K562 (cell line): ENCODE results near the gene CLIP4. TPM values are rescaled to one million over a fixed set of nuclear protein-coding genes. Genes with fewer than 3 reads are reported as not detected.

ENCODE experiments used
- ATAC-seq: fragments of 200-7000 bp; cut with Tn5 transposase; 3 replicates; pipeline ENCODE4 v1.9.1; 2020; ENCODE audit warnings: moderate library complexity
- BruUV-seq: library from RNA; stranded (reverse); fragments of 400-500 nt; replicated peaks from 2 replicates; lab custom pipeline; 2021; lab: Mats Ljungman, UMichigan
- CTCF ChIA-PET: fragments of 300-600 bp; formaldehyde crosslinking; extraction: SDS; loops from one replicate; lab custom pipeline; 2021; ENCODE audit warnings: low intra/inter-chr PET ratio; lab: Yijun Ruan, JAX
- POLR2A ChIA-PET: fragments of 300-600, 350-650 bp; sonication (Branson Sonifier 250); formaldehyde crosslinking; extraction: SDS; loops from one replicate; lab custom pipeline; 2021; ENCODE audit warnings: antibody characterized with exemption, inconsistent platforms; lab: Yijun Ruan, JAX
- DNase-seq, 4 experiments: peaks; one replicate each; pipeline versions ENCODE4 v3.0.0 to v3.0.0-alpha.2; 2011 to 2018; ENCODE audit warnings: low spot score in 3 of 4, mixed read lengths in 3 of 4; ENCODE audit errors: extremely low read depth in 1 of 4
- FAIRE-seq: peaks from 2 replicates; lab custom pipeline; 2011; peaks lifted over from hg19 to GRCh38; lab: Jason Lieb, UNC
- H2AFZ ChIP-seq: 2 replicates; pipeline ENCODE4 v1.6.0; 2011; ENCODE audit warnings: low read depth, low read length, control low read depth, inconsistent platforms
- H3K27ac ChIP-seq: fragments of 200-600 bp; 3 replicates; pipeline ENCODE4 v1.8.0; 2011; ENCODE audit warnings: low read depth, mild to moderate bottlenecking, control low read depth, inconsistent platforms, low read length, moderate library complexity, mixed read lengths; ENCODE audit errors: extremely low read depth
- H3K27me3 ChIP-seq, 2 experiments: fragments of 300-600 bp in 1 of 2; 2 replicates in 1 of 2; 3 replicates in 1 of 2; pipeline versions ENCODE4 v1.6.0 to v1.8.0; 2011; ENCODE audit warnings: inconsistent platforms in 2 of 2, low read length in 2 of 2, mild to moderate bottlenecking in 1 of 2, mixed read lengths in 1 of 2, moderate library complexity in 1 of 2; ENCODE audit not compliant: control insufficient read depth in 2 of 2, insufficient read depth in 2 of 2
- H3K36me3 ChIP-seq: fragments of 300-600 bp; 3 replicates; pipeline ENCODE4 v1.8.0; 2011; ENCODE audit warnings: mild to moderate bottlenecking, low read length, inconsistent platforms; ENCODE audit not compliant: control insufficient read depth, insufficient read depth
- H3K4me1 ChIP-seq, 2 experiments: fragments of 200-600 bp in 1 of 2; replicated peaks in 1 of 2; 2 replicates in 1 of 2; 3 replicates in 1 of 2; pipeline versions ENCODE4 v1.5.1 to v1.8.0; 2011; ENCODE audit warnings: inconsistent platforms in 2 of 2, low read length in 2 of 2, mild to moderate bottlenecking in 1 of 2, mixed read lengths in 1 of 2, moderate library complexity in 1 of 2; ENCODE audit not compliant: control insufficient read depth in 2 of 2, insufficient read depth in 2 of 2
- H3K4me2 ChIP-seq: 2 replicates; pipeline ENCODE4 v1.6.1; 2011; ENCODE audit warnings: low read length, control low read depth, inconsistent platforms, mixed read lengths; ENCODE audit not compliant: insufficient read depth
- H3K4me3 ChIP-seq: fragments of 200-600 bp; sonication (generic), shearing (Covaris generic); 2 replicates; pipeline ENCODE4 v1.5.1; 2016; ENCODE audit warnings: control low read depth, inconsistent platforms
- H3K79me2 ChIP-seq: fragments of 200-600 bp; 3 replicates; pipeline ENCODE4 v1.8.0; 2011; ENCODE audit warnings: low read length, inconsistent platforms; ENCODE audit not compliant: control insufficient read depth, insufficient read depth
- H3K9ac ChIP-seq, 2 experiments: 2 replicates each; pipeline versions ENCODE4 v1.6.0 to v1.6.1; 2011; ENCODE audit warnings: low read depth in 2 of 2, low read length in 2 of 2, control low read depth in 1 of 2, inconsistent platforms in 1 of 2, mild to moderate bottlenecking in 1 of 2, mixed read lengths in 1 of 2; ENCODE audit not compliant: insufficient read depth in 1 of 2
- H3K9me1 ChIP-seq: one replicate; pipeline ENCODE4 v1.6.0; 2011; ENCODE audit warnings: inconsistent platforms, mild to moderate bottlenecking, low read length, moderate library complexity; ENCODE audit not compliant: control insufficient read depth, insufficient read depth
- H3K9me3 ChIP-seq: replicated peaks from 2 replicates; pipeline ENCODE4 v1.5.1; 2011; ENCODE audit warnings: low read depth, low read length, inconsistent platforms; ENCODE audit not compliant: control insufficient read depth, insufficient read depth
- H4K20me1 ChIP-seq: replicated peaks from 2 replicates; pipeline ENCODE4 v1.6.1; 2011; ENCODE audit warnings: low read length, inconsistent platforms, mixed read lengths; ENCODE audit not compliant: control insufficient read depth, insufficient read depth
- CEBPB ChIP-seq: fragments of 450-650 bp; IDR thresholded peaks from 2 replicates; pipeline ENCODE4 v1.6.1; 2016; ENCODE audit warnings: missing genetic modification characterization, missing compliant biosample characterization
- MEF2A ChIP-seq: IDR thresholded peaks from 2 replicates; pipeline ENCODE4 v1.6.1; 2011; ENCODE audit warnings: low read depth, mild to moderate bottlenecking, low read length, moderate library complexity; ENCODE audit not compliant: control insufficient read depth
- POLR2G ChIP-seq: fragments of 200-400 bp; formaldehyde crosslinking; IDR thresholded peaks from 2 replicates; pipeline ENCODE4 v1.6.1; 2017; ENCODE audit warnings: low read depth, mild to moderate bottlenecking, antibody characterized with exemption, low read length, moderate library complexity
- POLR3G ChIP-seq: IDR thresholded peaks from 2 replicates; pipeline ENCODE4 v1.6.1; 2011; ENCODE audit not compliant: insufficient read length, insufficient replicate concordance; ENCODE audit errors: extremely low read depth
- ZFX ChIP-seq: sonication (generic); formaldehyde crosslinking; IDR thresholded peaks from 2 replicates; pipeline ENCODE4 v1.8.0; 2022; ENCODE audit warnings: mild to moderate bottlenecking, missing genetic modification reagents, moderate library complexity
- ZNF165 ChIP-seq: fragments of 250-450 bp; sonication (Bioruptor Pico); IDR thresholded peaks from 2 replicates; pipeline ENCODE4 v1.4.0; 2020; ENCODE audit warnings: borderline replicate concordance
- ZNF644 ChIP-seq: fragments of 200-800 bp; sonication (Bioruptor generic); IDR thresholded peaks from 2 replicates; pipeline ENCODE4 v1.6.1; 2016; ENCODE audit warnings: low read depth, missing genetic modification characterization, missing compliant biosample characterization
- WGBS: fragments of 100-300 bp; shearing (Covaris generic); methylation state at CpG from one replicate; pipeline ENCODE4 v1.1.6; 2016; ENCODE audit warnings: low coverage, mixed read lengths; ENCODE audit not compliant: insufficient coverage; ENCODE audit errors: missing lambda C conversion rate; 5-methylcytosine and 5-hydroxymethylcytosine counted together
- in situ Hi-C: fragments of 300-500 bp; cut with MboI; formaldehyde crosslinking; loops from 4 replicates; pipeline ENCODE4 v1.15.0; 2018; ENCODE audit warnings: inconsistent platforms, mixed read lengths
- intact Hi-C: fragments of 100-400 bp; cut with micrococcal nuclease; formaldehyde crosslinking; loops from 2 replicates; pipeline ENCODE4 v1.14.2; 2022
- polyA plus RNA-seq, 8 experiments: library from polyadenylated mRNA; depleted of rRNA in 4 of 8; stranded (reverse) in 5 of 8; unstranded in 3 of 8; fragments of >200 nt; fragmentation: Nextera tagmentation in 2 of 8; fragmentation: Illumina TruSeq in 1 of 8; extraction: Ambion mirVana in 2 of 8; extraction: Trizol in 1 of 8; gene quantifications; 2 replicates each; pipeline versions ENCODE4 v1.2.1 to v1.2.3, GENCODE V29; 2011 to 2014; ENCODE audit warnings: inconsistent platforms in 1 of 8, missing spikeins in 1 of 8
- total RNA-seq, 7 experiments: library from RNA; depleted of rRNA in 6 of 7; stranded (reverse); fragments of >200 nt in 6 of 7; fragmentation: Illumina TruSeq in 2 of 7; extraction: Trizol in 2 of 7; gene quantifications; 2 replicates each; pipeline versions ENCODE4 v1.2.1 to v1.2.3, GENCODE V29; 2011 to 2021; ENCODE audit warnings: low replicate concordance in 1 of 7
- TF ChIP-seq, protein P1 (sequence below): fragments of 450-650 bp; formaldehyde crosslinking; IDR thresholded peaks from 2 replicates; pipeline ENCODE4 v1.4.0; 2020; ENCODE audit warnings: mild to moderate bottlenecking, moderate library complexity
- TF ChIP-seq, protein P2 (sequence below): fragments of 450-650 bp; IDR thresholded peaks from one replicate; pipeline ENCODE4 v1.6.1; 2018; ENCODE audit warnings: mild to moderate bottlenecking, moderate library complexity; ENCODE audit not compliant: partially characterized antibody
- TF ChIP-seq, protein P3 (sequence below): sonication (generic); formaldehyde crosslinking; IDR thresholded peaks from 2 replicates; pipeline ENCODE4 v1.8.1; 2023; ENCODE audit warnings: mild to moderate bottlenecking, missing genetic modification reagents
- TF ChIP-seq, protein P4 (sequence below): fragments of 250-450 bp; sonication (Bioruptor Pico); IDR thresholded peaks from 2 replicates; pipeline ENCODE4 v1.5.0; 2021; ENCODE audit warnings: mild to moderate bottlenecking, moderate library complexity

CLIP4 gene
- total and polyA plus RNA-seq, 9 of the 15 experiments (the other 6 are each of a cell fraction or from before 2014, with no cell fraction given), result 0.03 to 0.38 (median 0.13) TPM; not detected in 5

DNA sequence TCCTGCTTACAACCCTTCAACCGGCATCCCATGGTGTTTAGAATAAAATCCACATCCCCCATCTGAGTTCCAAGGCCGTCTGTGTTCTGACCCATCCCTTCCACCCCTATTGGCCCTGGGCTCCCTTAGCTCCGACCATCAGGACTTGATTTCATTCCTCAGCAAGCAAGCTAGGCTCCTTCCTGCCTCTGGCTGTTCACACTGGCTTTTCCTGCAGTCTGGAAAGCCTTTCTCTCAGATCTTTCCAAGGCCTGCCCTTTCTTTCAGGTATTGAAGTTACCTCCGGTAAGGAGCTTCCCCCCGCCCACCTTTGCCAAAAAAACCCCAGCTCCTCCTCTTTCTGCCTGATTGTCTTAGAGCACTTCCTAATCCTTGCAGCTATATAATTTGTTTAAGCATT, 86.8 kb downstream of the CLIP4 start:
- intact Hi-C loops, result no loop called here
- H3K4me2 ChIP-seq, result no peak overlapping the region
- H3K4me1 ChIP-seq, result no peaks in the 10 kb centered on the region
- FAIRE-seq (no peak), ATAC-seq (no peak), DNase-seq (no peak)
- ChIA-PET CTCF (no interaction called here), POLR2A (interaction anchor here (0.5 to 1.2 kb wide), 3 partner anchors 8 to 124 kb away, joined by 3 read pairs; no protein-coding TSS in a partner anchor)
- in situ Hi-C loops, result loop anchor here (5.0 to 10.0 kb wide), 2 partner anchors 245 to 367 kb away; no protein-coding TSS in a partner anchor
- H3K79me2 ChIP-seq, result no peaks in the 10 kb centered on the region
- H3K9me1 ChIP-seq, result no peaks in the 10 kb centered on the region
- H4K20me1 ChIP-seq, result no peaks in the 10 kb centered on the region
- H3K27ac ChIP-seq, result no peak overlapping the region
- WGBS, result 7% methylated on average over 5 of the region's 5 CpGs
- no TSS peak for BruUV-seq
- H3K4me3 ChIP-seq, result no peak overlapping the region
- TF ChIP-seq, protein P1, sequence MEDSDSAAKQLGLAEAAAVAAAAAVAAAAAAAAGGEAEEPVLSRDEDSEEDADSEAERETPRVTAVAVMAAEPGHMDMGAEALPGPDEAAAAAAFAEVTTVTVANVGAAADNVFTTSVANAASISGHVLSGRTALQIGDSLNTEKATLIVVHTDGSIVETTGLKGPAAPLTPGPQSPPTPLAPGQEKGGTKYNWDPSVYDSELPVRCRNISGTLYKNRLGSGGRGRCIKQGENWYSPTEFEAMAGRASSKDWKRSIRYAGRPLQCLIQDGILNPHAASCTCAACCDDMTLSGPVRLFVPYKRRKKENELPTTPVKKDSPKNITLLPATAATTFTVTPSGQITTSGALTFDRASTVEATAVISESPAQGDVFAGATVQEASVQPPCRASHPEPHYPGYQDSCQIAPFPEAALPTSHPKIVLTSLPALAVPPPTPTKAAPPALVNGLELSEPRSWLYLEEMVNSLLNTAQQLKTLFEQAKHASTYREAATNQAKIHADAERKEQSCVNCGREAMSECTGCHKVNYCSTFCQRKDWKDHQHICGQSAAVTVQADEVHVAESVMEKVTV (CRISPR knock-in tag), result no peak
- TF ChIP-seq, protein P2, sequence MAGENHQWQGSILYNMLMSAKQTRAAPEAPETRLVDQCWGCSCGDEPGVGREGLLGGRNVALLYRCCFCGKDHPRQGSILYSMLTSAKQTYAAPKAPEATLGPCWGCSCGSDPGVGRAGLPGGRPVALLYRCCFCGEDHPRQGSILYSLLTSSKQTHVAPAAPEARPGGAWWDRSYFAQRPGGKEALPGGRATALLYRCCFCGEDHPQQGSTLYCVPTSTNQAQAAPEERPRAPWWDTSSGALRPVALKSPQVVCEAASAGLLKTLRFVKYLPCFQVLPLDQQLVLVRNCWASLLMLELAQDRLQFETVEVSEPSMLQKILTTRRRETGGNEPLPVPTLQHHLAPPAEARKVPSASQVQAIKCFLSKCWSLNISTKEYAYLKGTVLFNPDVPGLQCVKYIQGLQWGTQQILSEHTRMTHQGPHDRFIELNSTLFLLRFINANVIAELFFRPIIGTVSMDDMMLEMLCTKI, result no peak
- TF ChIP-seq MEF2A, result no peak
- no peak for TF ChIP-seq CEBPB (tag)
- TF ChIP-seq POLR3G, result no peak
- TF ChIP-seq, protein P3, sequence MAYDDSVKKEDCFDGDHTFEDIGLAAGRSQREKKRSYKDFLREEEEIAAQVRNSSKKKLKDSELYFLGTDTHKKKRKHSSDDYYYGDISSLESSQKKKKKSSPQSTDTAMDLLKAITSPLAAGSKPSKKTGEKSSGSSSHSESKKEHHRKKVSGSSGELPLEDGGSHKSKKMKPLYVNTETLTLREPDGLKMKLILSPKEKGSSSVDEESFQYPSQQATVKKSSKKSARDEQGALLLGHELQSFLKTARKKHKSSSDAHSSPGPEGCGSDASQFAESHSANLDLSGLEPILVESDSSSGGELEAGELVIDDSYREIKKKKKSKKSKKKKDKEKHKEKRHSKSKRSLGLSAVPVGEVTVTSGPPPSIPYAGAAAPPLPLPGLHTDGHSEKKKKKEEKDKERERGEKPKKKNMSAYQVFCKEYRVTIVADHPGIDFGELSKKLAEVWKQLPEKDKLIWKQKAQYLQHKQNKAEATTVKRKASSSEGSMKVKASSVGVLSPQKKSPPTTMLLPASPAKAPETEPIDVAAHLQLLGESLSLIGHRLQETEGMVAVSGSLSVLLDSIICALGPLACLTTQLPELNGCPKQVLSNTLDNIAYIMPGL (CRISPR knock-in tag), result no peak
- no peak for TF ChIP-seq ZNF644 (tag)
- TF ChIP-seq, protein P4, sequence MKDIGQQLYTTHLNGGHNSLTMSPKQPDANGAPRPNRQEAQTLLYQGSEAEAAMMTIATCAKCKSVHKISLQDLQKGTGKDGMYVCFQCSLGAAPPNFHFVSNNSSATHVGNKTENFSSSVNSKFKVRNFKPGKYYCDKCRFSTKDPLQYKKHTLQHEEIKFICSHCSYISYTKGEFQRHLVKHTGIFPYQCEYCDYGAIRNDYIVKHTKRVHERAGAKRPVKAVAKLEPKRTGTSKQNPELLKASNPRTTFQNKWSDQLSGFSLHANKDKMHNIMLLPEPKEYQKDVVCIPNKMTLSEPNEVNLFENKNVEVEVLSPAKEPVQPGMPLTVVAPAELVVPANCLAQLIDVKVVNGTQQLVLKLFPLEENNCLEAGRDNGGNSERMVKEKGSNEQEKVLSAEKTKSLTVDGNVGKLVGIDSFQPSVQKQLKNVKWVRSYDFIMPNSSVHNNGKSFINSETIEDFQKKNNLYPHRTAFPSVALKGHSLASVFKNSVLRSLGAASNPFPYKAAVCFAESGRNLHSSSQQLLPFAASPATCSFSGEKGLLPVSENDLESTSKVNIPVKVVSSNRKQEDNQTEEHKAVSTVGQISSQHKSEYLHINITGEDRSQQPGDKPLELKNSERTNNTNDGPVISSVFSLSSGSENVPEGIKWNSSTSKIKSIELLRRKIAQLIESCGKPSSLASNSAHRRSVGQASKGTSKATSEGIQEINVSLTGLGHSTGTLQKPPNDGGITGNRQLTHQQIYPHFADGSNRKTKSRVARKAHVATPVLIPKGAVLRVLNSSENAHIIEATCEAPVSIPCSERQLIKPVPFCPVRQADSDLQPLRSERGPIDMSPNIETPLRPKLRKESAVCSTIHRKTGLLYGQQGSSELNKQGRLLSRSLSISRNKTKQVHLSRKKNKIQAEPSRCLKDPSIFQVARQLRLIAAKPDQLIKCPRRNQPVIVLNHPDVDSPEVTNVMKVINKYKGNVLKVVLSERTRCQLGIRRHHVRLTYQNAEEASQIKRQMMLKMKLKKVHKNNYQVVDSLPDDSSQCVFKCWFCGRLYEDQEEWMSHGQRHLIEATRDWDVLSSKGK (CRISPR knock-in tag), result no peak
- no peak for TF ChIP-seq ZNF165 (CRISPR knock-in tag)
- TF ChIP-seq ZFX (CRISPR knock-in tag), result no peak
- TF ChIP-seq POLR2G, result no peak
- H3K9me3 ChIP-seq, result no peaks in the 10 kb centered on the region
- peaks cover 3 to 14% of the 10 kb centered on the region in 2 experiments; a peak in 2 of 5 replicates for H3K27me3 ChIP-seq
- no peaks in the 10 kb centered on the region for H3K36me3 ChIP-seq
- H2AFZ ChIP-seq, result no peak overlapping the region
- H3K9ac ChIP-seq, result no peak overlapping the region
